Prostate gland (tissue), 2 donors: ENCODE data around the gene WWC2. TPM values are rescaled to one million over a fixed set of nuclear protein-coding genes. Genes with fewer than 3 reads are reported as not detected.

ENCODE experiments used
- DNase-seq: peaks from one replicate; pipeline ENCODE4 v3.0.0-alpha.2; 2019; ENCODE audit warnings: low spot score
- H3K27ac ChIP-seq, 2 donors: fragments of 200-600 bp; sonication (generic); 2 replicates each; pipeline ENCODE4 v1.5.1; 2017 to 2019
- H3K27me3 ChIP-seq: fragments of 200-600 bp; sonication (generic); replicated peaks from 2 replicates; pipeline ENCODE4 v1.5.1; 2019; ENCODE audit not compliant: insufficient read depth
- H3K36me3 ChIP-seq, 2 donors: fragments of 200-600 bp; sonication (generic); 1 replicate in 1 of 2; 2 replicates in 1 of 2; pipeline versions ENCODE4 v1.5.1 to v1.8.1; 2017 to 2019
- H3K4me1 ChIP-seq: fragments of 200-600 bp; sonication (generic); replicated peaks from 2 replicates; pipeline ENCODE4 v1.5.1; 2019
- H3K4me3 ChIP-seq, 2 donors: fragments of 200-600 bp; sonication (generic); 2 replicates each; pipeline ENCODE4 v1.5.1; 2017 to 2019
- H3K9me3 ChIP-seq: fragments of 200-600 bp; sonication (generic); 2 replicates; pipeline ENCODE4 v1.5.1; 2017
- POLR2A ChIP-seq: fragments of 450-650 bp; IDR thresholded peaks from one replicate; pipeline ENCODE4 v1.6.1; 2016; ENCODE audit warnings: antibody characterized with exemption, mild to moderate bottlenecking
- POLR2AphosphoS5 ChIP-seq: sonication (generic); formaldehyde crosslinking; IDR thresholded peaks from one replicate; pipeline ENCODE4 v1.6.1; 2017; ENCODE audit warnings: antibody characterized with exemption
- WGBS: methylation state at CpG from one replicate; pipeline ENCODE4 v1.1.5; 2018; 5-methylcytosine and 5-hydroxymethylcytosine counted together
- intact Hi-C: fragments of 100-400 bp; cut with DNase I; formaldehyde crosslinking; loops from one replicate; pipeline ENCODE4 v1.14.2; 2022
- total RNA-seq, 2 donors: library from RNA; depleted of rRNA; stranded (reverse); fragments of >200 nt; gene quantifications; one replicate each; pipeline ENCODE4 v1.1.0, GENCODE V29; 2016
- TF ChIP-seq, protein P1 (sequence below), 4 experiments: fragments of 200-600 bp in 2 of 4; fragments of 450-650 bp in 2 of 4; sonication (generic) in 2 of 4; IDR thresholded peaks; 1 replicate in 3 of 4; 2 replicates in 1 of 4; pipeline ENCODE4 v1.5.1; 2016 to 2019; ENCODE audit warnings: antibody characterized with exemption in 4 of 4, mild to moderate bottlenecking in 2 of 4, moderate library complexity in 2 of 4

Gene WWC2
- total RNA-seq, 2 donors from 2014 or later, result 17.6 to 44.1 TPM

- WGBS, result 64% methylated on average over 6 of the region's 6 CpGs
These were observed 142.7 kb downstream of the WWC2 start for GRCh38 chr4:183241721-183242151.

GRCh38 chr4:183242291-183242690 is 143.2 kb downstream of the WWC2 start:
- Histone ChIP-seq H3K4me1 (no peaks in the 10 kb centered on the region), H3K36me3 (no peaks in the 10 kb centered on the region), H3K27me3 (no peaks in the 10 kb centered on the region), H3K4me3 (no peak overlapping the region), H3K27ac (no peak overlapping the region), H3K9me3 (no peaks in the 10 kb centered on the region)
- TF ChIP-seq POLR2A (no peak), POLR2AphosphoS5 (no peak)
- TF ChIP-seq, protein P1, sequence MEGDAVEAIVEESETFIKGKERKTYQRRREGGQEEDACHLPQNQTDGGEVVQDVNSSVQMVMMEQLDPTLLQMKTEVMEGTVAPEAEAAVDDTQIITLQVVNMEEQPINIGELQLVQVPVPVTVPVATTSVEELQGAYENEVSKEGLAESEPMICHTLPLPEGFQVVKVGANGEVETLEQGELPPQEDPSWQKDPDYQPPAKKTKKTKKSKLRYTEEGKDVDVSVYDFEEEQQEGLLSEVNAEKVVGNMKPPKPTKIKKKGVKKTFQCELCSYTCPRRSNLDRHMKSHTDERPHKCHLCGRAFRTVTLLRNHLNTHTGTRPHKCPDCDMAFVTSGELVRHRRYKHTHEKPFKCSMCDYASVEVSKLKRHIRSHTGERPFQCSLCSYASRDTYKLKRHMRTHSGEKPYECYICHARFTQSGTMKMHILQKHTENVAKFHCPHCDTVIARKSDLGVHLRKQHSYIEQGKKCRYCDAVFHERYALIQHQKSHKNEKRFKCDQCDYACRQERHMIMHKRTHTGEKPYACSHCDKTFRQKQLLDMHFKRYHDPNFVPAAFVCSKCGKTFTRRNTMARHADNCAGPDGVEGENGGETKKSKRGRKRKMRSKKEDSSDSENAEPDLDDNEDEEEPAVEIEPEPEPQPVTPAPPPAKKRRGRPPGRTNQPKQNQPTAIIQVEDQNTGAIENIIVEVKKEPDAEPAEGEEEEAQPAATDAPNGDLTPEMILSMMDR (IDR thresholded peaks at IDR 0.05), result no peak
- DNase-seq, result no peak
- intact Hi-C loops, result no loop called here
- 65% methylated on average over 2 of the region's 2 CpGs for WGBS

More at GRCh38 chr4:183241721-183242151, 142.7 kb downstream of the WWC2 start:
- Histone ChIP-seq H3K4me3 (no peak overlapping the region), H3K9me3 (no peaks in the 10 kb centered on the region), H3K4me1 (no peaks in the 10 kb centered on the region), H3K27me3 (no peaks in the 10 kb centered on the region), H3K36me3 (no peaks in the 10 kb centered on the region), H3K27ac (no peak overlapping the region)
- DNase-seq, result no peak
- intact Hi-C loops, result no loop called here
- TF ChIP-seq POLR2A (no peak), POLR2AphosphoS5 (no peak)
- TF ChIP-seq, protein P1 (IDR thresholded peaks at IDR 0.05), result no peak

DNA sequence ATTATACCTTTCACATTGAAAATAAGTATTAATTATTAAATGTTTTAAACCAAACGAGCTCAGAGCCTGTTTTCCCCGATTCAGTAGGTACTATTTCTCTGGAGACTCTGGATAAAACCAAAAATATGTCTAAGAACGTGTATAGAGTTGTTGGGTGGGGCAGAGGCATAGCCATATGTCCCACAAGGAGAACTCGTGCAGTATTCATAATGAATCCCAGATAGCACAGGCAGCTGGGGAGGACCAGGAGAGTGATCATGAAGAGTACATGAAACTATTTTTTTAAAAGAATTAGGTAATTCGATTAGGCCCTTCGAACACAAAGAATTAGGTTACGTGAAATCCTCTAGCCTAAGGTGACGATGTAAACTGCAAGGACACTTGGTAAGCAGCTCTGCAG is 145.0 kb downstream of the WWC2 start:
- TF ChIP-seq POLR2AphosphoS5 (no peak), POLR2A (no peak)
- TF ChIP-seq, protein P1 (IDR thresholded peaks at IDR 0.05), result no peak
- Histone ChIP-seq H3K27me3 (no peaks in the 10 kb centered on the region), H3K36me3 (no peaks in the 10 kb centered on the region), H3K4me1 (no peaks in the 10 kb centered on the region), H3K9me3 (no peaks in the 10 kb centered on the region), H3K4me3 (no peak overlapping the region), H3K27ac (no peak overlapping the region)
- intact Hi-C loops, result no loop called here
- DNase-seq, result no peak
- WGBS, result 86% methylated on average over 8 of the region's 8 CpGs

- no peak for DNase-seq
- WGBS, result 85% methylated on average over 2 of the region's 2 CpGs
- Histone ChIP-seq H3K27me3 (no peaks in the 10 kb centered on the region), H3K9me3 (no peaks in the 10 kb centered on the region), H3K27ac (no peak overlapping the region), H3K4me1 (no peaks in the 10 kb centered on the region), H3K36me3 (no peaks in the 10 kb centered on the region), H3K4me3 (no peak overlapping the region)
- intact Hi-C loops, result no loop called here
- no peak for TF ChIP-seq POLR2A
- TF ChIP-seq, protein P1 (IDR thresholded peaks at IDR 0.05), result no peak
- no peak for TF ChIP-seq POLR2AphosphoS5
These were observed 145.4 kb downstream of the WWC2 start for GRCh38 chr4:183244506-183244905.

DNA sequence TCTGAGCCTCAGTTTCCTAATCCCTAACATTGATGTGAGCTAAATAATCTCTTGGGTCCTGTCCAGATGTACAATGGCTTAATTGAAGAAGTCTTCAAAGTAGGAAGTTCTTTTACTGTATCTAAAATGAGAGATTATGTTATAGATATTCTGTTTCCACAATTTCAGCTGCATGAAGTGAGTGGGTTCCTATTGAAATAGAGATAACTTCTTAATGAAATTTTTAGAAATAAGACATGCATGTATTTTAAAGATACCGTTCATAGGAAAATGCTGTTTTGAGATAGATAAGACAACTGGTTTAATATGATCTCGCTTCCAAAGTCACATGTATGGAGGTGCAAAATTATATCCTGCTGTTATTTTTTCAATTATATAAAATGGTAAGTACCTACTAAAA is 149.1 kb downstream of the WWC2 start:
- no peak for DNase-seq
- TF ChIP-seq, protein P1 (IDR thresholded peaks at IDR 0.05), result no peak
- no peak for TF ChIP-seq POLR2AphosphoS5
- TF ChIP-seq POLR2A, result no peak

More for the DNA sequence above, 149.1 kb downstream of the WWC2 start:
- Histone ChIP-seq H3K27ac (no peak overlapping the region), H3K4me1 (no peaks in the 10 kb centered on the region), H3K27me3 (no peaks in the 10 kb centered on the region), H3K4me3 (no peak overlapping the region), H3K9me3 (no peaks in the 10 kb centered on the region), H3K36me3 (no peaks in the 10 kb centered on the region)
- intact Hi-C loops, result no loop called here
- WGBS, result 99% methylated on average over 2 of the region's 2 CpGs
